ENCODE measurements around the gene UIMC1. TPM values are rescaled to one million over a fixed set of nuclear protein-coding genes. Genes with fewer than 3 reads are reported as not detected.

The UIMC1 gene
- total and polyA plus RNA-seq, 12 donors, result 11.2 to 58.1 (median 35.9) TPM

DNA sequence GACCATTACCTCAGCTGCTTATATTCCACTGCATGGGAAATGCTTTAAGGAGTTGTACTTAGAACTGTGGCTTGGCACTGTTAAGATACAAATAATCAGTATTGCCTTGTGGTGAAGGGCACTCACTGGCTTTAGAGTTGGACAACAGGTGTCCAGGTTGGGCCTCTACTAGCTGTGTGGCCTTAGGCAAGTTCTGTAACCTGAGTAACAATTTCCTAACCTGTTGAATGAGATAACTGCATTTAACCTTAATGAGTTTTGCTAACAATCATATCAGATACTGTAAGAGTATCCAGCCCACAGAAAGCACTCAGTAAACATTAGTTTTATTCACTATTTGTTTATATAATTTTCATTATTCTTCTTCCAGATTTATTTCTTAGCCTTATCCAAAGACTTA, 90.2 kb downstream of the UIMC1 start:
- no peaks in the 10 kb centered on the region for H3K9me3 ChIP-seq (replicated peaks in 1 of 3)
- intact Hi-C loops (cut with DNase I), result no loop called here
- no peak for DNase-seq
- H3K4me3 ChIP-seq, result no peak overlapping the region
- no peaks in the 10 kb centered on the region for H3K4me1 ChIP-seq (replicated peaks in 1 of 2)
- no peak overlapping the region for H3K27ac ChIP-seq
- no peaks in the 10 kb centered on the region for H3K36me3 ChIP-seq (replicated peaks in 1 of 2)
- TF ChIP-seq, protein P1, sequence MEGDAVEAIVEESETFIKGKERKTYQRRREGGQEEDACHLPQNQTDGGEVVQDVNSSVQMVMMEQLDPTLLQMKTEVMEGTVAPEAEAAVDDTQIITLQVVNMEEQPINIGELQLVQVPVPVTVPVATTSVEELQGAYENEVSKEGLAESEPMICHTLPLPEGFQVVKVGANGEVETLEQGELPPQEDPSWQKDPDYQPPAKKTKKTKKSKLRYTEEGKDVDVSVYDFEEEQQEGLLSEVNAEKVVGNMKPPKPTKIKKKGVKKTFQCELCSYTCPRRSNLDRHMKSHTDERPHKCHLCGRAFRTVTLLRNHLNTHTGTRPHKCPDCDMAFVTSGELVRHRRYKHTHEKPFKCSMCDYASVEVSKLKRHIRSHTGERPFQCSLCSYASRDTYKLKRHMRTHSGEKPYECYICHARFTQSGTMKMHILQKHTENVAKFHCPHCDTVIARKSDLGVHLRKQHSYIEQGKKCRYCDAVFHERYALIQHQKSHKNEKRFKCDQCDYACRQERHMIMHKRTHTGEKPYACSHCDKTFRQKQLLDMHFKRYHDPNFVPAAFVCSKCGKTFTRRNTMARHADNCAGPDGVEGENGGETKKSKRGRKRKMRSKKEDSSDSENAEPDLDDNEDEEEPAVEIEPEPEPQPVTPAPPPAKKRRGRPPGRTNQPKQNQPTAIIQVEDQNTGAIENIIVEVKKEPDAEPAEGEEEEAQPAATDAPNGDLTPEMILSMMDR (IDR thresholded peaks at IDR 0.05), result no peak
- TF ChIP-seq POLR2A (IDR thresholded peaks at IDR 0.05), result no peak
- no peaks in the 10 kb centered on the region for H3K27me3 ChIP-seq

DNA sequence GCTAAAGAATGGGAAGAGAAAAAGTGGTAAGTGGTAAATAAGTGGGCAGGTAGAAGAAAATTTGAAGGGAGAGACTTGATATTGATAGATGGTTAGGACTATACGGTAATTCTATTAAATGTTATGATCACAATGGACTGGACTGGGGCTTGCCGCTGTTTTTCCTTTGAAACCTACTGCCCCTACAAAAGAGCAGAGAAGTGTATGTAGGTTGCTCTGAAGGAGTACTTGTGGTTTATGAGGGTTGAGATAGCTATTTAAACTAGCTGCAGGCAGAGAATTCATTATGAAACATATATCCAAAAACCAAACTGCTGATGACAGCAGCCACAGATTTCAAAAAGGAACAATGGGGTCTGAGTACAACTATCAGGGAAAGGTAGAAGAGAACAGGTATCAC, 90.7 kb downstream of the UIMC1 start:
- TF ChIP-seq POLR2A (IDR thresholded peaks at IDR 0.05), result no peak
- TF ChIP-seq, protein P1 (IDR thresholded peaks at IDR 0.05), result no peak
- H3K27me3 ChIP-seq, result no peaks in the 10 kb centered on the region
- H3K27ac ChIP-seq, result no peak overlapping the region
- no peak overlapping the region for H3K4me3 ChIP-seq
- no peaks in the 10 kb centered on the region for H3K4me1 ChIP-seq (replicated peaks in 1 of 2)
- no peaks in the 10 kb centered on the region for H3K36me3 ChIP-seq (replicated peaks in 1 of 2)
- intact Hi-C loops (cut with DNase I), result no loop called here
- no peaks in the 10 kb centered on the region for H3K9me3 ChIP-seq (replicated peaks in 1 of 3)
- no peak for DNase-seq
- 53 to 89% (median 64%) methylated on average over 2 of the region's 2 CpGs for WGBS, 4 donors

DNA sequence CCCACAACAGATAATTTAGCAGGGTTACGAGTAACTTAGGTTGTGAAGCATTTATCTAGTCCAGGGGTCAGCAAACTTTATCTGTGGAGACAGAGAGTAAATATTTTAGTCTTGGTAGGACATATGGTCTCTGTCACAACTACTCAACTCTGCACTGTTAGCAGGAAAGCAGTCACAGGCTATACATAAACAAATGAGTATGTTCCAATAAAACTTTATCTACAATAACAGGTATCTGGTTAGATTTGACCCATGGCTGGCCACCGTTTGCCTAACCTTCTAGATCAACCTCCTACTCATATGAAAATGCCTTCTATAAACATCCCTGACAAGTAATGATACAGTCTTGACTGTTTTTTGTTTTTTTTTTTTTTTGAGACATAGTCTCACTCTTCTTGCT, 94.5 kb downstream of the UIMC1 start:
- Histone ChIP-seq H3K4me3 (no peak overlapping the region), H3K4me1 (replicated peaks in 1 of 2) (peaks cover 0 to 6% of the 10 kb centered on the region in 2 donors), H3K36me3 (replicated peaks in 1 of 2) (peaks cover 0 to 15% of the 10 kb centered on the region in 2 donors), H3K27ac (no peak overlapping the region), H3K9me3 (replicated peaks in 1 of 3) (no peaks in the 10 kb centered on the region), H3K27me3 (no peaks in the 10 kb centered on the region)
- WGBS, 4 donors, result 87 to 93% (median 91%) methylated on average over 2 of the region's 2 CpGs
- intact Hi-C loops (cut with DNase I), result no loop called here
- DNase-seq, result no peak
- TF ChIP-seq POLR2A (IDR thresholded peaks at IDR 0.05), result no peak
- TF ChIP-seq, protein P1 (IDR thresholded peaks at IDR 0.05), result no peak

DNA sequence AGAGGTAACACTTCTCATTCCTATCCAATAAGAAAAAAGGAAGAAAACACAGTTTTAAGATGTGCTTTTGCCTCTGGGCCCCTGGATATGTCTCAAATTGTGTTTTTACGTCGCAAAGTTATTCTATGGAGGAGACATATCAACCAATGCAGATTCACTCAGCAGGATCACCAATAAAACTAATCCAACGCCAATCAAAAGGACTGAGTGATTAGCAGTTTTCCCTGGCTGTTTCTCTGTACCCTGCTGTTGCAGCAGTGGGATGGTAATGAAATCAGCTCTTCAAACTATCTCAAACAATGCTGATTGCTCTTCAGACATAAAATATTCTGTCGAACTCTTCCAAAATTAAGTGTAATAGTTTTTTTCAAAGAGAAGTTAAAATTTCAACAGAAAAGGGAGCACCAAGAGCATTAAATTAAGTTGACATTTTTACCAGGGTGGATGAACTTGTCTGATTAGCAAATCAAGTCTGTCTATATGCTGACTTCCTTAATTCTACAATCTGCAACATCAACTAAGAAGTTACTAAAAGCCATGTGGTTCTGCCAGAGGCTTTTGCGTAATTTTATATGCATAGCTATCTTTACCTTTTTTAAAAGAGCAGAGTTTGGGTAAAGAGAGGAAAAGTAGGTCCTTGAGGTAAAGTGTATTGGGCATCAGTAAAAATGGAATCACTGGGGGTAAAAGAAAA, 97.8 kb downstream of the UIMC1 start:
- Histone ChIP-seq H3K27ac (no peak overlapping the region), H3K9me3 (replicated peaks in 1 of 3) (no peaks in the 10 kb centered on the region), H3K4me1 (replicated peaks in 1 of 2) (peaks cover 0 to 6% of the 10 kb centered on the region in 2 donors), H3K27me3 (no peaks in the 10 kb centered on the region), H3K36me3 (replicated peaks in 1 of 2) (peaks cover 0 to 48% of the 10 kb centered on the region in 2 donors), H3K4me3 (no peak overlapping the region)
- no peak for DNase-seq
- TF ChIP-seq, protein P1 (IDR thresholded peaks at IDR 0.05), result no peak
- TF ChIP-seq POLR2A (IDR thresholded peaks at IDR 0.05), result no peak
- intact Hi-C loops (cut with DNase I), result no loop called here
- 90 to 94% (median 93%) methylated on average over 5 of the region's 5 CpGs for WGBS, 4 donors

All from adrenal gland (tissue), 12 donors.